T1000 (cell line): ENCODE measurements around the gene DHRS3.
"Not testable (repeated sequence)": the region's sequence is repeated elsewhere in the genome, so short reads cannot be mapped to it uniquely, and the experiment has no call there.

Experiments
- DNase-seq: peaks from one replicate; lab custom pipeline; 2025; ENCODE audit warnings: mixed read lengths; lab: John Stamatoyannopoulos, UW

DHRS3 gene

DNA sequence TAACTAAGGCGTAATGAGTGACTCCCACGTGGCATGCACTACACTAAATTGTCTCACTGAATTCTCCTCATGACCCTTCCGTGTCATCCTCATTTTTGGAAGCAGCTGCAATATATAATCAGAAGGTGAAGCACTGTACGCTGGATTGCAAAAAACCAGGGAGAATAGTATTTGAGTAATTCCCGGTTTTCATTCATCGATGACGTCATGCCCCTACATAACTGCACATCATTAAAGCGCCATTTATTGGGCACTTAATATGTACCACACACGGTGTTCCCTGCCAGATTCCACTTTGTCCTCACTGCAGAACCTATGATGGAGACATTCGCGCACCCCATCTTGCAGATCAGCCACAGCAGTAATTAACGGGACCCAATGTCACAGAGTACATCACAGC is 41.0 kb downstream of the DHRS3 start:
- no peak for DNase-seq

DNA sequence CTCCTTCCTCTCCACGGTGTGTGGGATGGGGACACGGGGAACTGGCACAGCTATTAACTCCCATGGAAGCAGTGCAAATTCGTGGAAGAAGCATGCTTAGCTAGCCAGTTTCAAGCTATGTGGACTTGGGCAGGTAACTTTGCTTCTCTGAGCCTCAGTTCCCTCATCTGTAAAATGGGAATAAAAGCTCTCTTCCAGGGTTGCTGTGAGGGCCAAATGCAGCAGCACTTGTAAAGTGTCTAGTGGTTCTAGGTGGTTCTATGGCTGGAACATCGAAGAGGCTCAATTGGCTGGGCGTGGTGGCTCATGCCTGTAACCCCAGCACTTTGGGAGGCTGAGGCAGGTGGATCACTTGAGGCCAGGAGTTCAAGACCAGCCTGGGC is 43.3 kb downstream of the DHRS3 start:
- no peak for DNase-seq

DNA sequence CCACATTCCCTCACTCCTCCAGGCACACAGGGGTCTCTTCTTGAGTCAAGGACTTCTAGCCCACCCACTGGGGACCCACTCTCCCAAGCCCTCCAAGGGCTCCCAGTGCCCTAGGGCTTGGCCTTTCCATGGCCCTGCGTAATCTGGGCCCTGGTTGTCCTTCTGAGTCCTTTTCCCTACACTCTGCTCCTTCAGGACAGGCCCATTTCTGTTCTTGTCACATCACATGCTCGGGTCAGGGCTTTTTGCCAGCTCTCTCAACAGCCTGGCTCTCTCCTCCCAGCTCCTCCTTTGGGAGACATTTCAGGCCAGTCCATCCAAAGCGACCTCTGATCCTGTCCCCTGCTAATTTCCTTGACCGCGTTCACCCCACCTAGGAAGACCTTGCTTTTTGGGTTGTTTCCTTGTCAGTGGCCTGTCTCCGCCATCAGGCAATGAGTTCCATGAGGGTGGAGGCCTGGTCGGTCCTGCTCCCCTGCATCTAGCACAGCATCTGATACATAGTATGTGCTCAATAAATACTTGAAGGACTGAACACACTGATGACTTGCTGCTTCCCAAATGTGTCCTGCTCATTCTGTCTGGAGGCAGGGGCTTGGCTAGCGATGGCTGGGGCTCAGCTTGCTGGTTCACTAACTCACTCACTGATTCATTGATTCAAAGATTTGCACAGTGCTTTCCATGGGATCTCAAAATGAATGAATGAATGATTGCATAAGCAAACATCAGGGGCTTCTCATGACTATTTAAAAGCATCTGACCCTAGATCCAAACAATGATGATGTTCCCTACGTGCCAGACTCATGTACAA is 44.8 kb downstream of the DHRS3 start:
- DNase-seq: no peak

DNA sequence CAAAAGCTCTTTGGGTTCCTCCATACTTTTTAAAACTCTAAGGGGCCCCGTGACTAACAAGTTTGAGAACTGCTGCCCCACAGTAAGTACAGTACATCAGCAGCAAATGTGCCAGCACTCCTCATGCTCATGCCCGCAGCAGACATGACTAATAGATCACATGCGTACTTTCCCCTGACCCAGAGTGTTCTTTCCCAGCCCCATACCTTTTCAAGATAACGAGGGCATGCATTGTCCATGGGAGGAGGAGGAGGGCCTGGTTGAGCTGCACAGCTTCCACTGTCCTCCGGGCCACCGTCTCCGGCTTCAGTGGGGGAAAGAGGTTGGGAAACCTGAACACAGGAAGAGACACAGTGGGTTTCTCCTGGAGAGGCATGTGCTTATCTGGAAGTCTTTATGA is 45.5 kb downstream of the DHRS3 start:
- DNase-seq: no peak

DNA sequence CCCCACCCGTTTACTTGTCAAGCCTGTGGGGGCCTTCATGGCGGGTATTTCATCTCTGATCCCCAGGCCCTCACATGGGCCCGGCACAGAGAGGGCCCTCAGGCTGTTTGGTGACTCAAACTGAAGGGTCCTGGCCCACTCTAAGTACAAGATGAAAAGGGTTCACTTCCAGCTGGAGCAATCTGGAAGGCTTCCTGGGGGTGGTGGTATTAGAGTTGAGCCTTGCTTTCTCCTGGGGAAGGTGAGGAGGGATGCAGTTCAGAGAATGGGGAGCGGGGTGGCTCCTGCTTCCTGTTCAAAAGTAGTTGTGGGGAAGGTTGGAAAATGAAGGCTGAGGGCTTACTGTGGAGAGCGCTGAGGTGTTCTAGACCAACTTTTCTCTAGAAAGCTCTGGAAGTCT is 47.7 kb downstream of the DHRS3 start:
- DNase-seq: no peak

DNA sequence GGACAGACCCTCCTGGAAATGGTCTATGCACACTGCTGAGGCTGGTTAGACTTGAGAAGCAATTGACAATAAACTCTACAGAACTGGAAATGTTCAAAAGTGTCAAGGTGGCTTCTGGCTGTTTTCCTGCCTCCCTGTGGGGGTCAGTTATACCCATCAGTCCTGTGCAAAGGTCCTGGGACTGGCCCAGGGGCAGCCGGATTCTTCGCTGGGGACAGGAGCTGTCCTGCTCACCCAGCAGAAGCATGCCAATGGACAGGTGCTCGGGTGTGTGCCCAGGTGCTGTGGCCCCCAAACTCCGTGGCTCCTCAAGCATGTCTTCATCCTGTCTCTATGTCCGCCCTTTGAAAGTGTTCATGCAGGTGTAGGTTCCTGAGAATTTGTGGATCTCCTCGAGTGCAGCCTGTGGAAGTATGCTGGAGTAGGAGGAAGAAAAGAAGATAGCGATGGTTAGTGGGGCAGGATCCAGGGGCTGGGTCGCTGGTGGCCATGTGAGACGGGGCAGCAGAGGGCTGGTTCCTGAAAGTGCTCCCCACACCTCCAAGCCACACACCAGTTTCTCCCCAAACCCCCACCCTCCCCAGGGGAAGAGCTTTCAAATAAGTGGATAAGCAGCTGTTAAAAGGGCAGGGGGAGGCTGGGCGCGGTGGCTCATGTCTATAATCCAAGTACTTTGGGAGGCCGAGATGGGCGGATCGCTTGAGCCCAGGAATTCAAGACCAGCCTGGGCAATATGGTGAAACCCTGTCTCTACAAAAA is 49.8 kb downstream of the DHRS3 start:
- no peak for DNase-seq

DNA sequence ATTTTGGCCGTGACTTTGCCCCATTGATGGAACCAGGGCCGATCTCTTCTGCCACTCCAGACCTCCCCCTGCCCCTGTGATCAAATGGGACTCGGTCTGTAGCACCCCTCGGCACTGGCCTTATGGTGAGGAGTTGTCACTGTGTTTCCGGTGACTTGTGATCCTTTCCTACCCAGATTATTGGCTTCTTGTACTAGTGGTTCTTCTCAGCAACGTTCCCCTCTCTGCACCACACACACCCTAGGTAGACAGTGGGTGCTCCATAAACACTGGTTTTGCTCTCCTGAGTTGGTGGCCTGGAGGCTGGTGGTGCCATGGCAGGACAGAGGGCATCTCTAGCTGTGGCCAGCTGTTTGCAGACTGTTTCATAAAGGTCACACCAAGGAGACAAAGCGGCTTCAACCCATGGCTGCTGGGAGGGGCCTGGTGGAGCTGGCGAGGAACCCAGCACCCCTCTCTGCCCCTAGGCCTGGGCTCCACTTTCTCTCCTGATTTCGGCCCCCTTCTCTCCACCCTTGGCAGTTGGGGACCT is 50.7 kb downstream of the DHRS3 start:
- DNase-seq: no peak

DNA sequence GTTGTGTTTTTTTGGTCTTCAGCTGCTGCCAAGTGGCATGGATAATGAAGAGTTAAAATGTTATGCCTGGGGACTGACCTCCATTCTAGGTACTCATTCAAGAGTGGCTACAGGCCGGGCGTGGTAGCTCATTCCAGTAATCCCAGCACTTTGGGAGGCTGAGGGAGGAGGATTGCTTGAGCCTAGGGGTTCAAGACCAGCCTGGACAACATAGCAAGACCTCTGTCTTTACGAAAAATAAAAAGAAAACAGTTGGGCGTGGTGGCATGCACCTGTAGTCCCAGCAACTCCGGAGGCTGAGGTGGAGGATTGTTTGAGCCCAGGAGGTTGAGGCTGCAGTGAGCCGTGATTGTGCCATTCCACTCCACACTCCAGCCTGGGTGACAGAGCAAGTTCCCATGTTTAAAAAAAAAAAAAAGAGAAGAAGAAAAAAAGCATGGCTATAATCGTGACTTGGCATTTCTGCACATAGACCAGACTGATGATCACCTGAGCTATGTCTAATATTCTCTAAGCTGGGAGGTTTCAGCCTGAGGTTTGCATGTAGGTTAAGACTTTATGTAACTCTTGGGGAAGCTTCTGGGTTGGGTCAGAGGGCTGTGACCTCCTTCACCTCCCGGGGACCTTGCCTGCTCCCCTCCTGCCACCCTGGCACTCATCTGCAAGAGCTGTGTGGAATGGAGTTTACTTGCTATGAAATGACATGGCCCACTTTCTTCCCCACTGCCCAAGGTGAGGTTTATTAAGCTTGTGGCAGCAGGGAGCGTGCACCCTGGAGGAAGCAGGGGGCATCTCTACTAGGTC is 51.3 kb downstream of the DHRS3 start:
- no peak for DNase-seq

DNA sequence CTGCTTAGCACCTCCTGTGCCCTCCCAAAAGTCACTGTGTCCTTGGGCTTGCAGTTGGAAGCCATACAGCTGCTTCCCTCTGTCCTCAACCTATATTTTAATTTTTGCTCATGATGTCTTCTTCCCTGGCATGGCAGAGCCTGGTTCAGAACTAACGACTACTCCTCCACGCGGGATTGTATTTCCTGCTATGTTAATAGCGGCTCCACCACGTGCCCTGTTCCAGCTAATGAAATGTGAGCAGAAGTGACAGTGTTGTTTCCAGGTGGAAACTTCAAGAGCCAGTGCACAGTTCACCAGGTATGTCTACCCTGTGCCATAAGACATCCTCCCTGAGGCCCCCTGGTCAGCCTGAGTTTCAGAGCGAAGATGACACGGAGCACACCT is 52.1 kb downstream of the DHRS3 start:
- DNase-seq: no peak

DNA sequence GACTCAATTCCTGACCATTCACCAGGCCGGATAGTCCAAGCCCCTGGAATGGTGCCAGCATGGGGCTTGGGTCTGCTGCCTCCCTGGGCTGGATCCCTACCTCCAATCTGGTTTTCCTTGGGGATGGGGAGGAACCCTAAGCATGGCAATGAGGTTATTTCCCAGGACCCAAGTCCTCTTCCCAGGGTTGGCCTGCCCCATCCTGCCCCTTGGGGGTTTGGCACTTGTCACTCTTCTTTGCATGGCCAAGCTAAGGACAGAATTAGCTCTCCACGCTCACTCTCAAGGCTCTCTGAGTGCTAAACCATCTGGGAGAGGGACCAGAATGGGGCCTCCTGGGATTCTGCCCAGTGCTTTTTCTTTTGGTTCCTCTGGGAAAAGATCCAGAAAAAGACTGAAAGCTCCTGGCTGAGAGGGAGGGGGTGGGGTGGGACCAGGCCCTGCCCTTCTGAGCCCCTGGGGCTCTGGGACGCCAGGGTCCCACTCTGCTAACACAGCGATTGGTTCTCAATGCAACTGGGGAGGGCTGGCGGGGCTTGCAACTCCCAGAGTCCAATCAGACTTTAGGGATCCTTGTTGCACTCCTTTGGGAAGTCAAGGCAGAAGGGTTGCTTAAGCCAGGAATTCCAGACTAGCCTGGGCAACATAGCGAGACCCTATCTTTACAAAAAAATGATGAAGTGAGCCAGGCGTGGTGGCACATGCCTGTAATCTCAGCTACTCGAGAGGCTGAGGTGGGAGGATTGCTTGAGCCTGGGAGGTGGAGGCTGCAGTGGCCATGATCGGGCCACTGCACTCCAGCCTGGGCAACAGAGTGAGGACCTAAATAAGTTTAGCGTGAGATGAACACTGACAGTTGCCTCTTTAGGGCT is 52.7 kb downstream of the DHRS3 start:
- no peak for DNase-seq

DNA sequence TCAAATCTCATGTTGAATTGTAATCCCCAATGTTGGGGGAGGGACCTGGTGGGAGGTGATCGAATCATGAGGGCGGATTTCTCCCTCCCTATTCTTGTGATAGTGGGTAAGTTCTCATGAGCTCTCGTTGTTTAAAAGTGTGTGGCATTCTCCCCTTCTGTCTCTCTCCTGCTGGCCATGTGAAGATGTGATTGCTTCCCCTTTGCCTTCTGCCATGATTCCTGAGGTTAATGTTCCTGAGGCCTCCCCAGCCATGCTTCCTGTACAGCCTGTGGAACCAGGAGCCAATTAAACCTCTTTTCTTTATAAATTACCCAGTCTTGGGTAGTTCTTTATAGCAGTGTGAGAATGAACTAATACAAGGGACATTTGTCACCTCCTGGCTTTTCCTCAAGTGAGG is 53.8 kb downstream of the DHRS3 start:
- not testable (repeated sequence) for DNase-seq

DNA sequence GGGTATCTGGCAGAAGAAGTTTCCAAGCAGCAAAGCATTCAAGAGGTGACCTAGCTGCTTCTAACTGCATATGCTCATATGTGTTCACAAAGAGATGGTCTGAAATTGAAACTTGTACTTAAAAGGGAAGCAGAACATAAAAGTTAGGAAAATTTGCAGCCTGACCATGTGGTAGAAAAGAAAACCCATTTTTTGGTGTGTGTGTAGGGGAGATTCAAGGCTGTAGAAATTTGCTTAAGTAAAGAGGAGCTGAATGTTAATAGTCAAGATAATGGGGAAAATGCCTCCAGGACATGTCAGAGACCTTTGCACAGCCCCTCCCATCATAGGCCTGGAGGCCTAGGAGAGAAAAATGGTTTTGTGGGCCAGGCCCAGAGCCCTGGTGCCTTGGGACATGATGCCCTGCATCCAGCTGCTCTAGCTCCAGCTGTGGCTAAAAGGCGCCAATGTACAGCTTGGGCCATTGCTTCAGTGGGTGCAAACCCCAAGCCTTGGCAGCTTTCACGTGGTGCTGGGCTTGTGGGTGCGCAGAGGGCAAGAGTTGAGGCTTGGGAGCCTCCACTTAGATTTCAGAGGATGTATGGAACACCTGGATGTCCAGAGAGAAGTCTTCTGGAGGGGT is 54.9 kb downstream of the DHRS3 start:
- DNase-seq: no peak

DNA sequence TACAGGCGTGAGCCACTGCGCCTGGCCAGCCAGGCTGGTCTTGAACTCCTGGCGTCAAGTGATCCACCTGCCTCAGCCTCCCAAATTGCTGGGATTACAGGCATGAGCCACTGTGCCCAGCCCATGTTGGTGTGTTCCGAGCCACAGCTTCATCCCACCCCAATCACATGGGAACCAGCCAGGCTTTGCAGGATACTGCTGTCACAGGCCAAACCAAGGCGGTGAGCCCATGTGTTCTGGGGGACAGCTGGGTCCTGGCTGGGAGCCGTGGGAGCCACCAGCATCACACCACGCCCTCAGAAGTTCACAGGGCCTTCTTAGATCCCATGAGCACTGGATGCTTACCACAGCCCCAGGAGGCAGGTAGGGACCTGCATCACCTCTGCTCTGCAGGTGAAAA is 56.9 kb downstream of the DHRS3 start:
- no peak for DNase-seq

DNA sequence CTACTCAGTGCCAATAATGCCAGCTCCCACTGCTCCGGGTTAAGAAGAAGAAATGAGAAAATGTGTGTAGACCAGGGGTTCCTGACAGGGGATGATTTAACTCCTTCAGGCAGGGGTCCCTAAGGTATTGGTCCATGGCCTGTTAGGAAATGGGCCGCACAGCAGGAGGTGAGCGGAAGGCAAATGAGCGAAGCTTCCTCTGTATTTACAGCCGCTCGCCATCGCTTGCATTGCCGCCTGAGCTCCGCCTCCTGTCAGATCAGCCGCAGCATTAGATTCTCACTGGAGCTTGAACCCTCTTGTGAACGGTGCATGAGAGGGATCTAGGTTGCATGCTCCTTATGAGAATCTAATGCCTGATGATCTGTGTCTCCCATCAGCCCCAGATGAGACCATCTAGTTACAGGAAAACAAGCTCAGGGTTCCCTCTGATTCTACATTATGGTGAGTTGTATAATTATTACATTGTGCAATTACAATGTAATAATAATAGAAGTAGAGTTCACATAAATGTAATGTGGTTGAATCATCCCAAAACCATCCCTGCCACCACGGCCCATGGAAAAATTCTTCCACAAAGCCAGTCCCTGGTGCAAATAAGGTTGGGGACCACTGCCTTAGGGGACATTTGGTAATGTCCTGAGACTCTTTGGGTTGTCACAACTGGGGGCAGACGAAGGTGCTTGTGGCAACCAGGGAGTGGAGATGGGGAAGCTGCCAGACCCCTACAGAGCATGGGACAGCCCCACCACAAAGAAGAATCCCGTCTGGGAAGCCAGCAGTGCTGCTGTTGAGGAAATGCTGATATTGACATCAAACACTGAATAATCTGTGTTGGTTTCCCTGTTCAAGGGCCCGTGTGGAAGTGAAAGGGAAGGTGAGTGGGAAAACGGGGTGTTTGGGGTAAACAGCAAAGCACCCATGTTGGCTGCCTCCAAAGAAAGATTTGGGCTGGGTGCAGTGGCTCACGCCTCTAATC is 60.8 kb downstream of the DHRS3 start:
- DNase-seq: no peak

DNA sequence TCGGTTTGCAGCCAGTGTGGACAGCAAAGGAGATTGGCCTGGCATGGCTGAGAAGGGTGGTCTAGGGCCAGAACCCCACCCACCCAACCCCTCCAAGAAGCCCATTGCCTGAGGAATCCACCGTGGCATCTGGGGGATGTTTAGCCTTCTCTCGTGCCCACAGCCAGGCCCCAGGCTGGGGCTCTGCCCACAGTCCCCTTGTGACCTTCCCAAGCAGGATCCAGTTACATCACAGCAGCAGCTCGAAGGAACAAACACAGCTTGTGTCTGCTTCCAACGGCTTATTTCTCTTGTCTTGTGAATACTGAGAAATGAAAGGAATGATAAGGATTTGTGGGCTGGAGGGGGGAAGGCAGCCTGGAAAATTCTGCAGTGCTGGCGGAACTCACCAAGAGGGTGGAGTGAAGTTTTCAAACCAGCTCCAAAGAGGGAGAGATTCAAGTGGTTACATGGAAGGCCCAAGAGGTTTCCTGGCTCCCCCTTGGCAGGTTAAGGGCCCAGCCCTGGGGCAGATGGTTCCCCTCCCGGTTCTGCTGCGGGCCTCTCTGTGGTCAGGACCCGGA is 61.6 kb downstream of the DHRS3 start:
- DNase-seq: peak; percentile 29

DNA sequence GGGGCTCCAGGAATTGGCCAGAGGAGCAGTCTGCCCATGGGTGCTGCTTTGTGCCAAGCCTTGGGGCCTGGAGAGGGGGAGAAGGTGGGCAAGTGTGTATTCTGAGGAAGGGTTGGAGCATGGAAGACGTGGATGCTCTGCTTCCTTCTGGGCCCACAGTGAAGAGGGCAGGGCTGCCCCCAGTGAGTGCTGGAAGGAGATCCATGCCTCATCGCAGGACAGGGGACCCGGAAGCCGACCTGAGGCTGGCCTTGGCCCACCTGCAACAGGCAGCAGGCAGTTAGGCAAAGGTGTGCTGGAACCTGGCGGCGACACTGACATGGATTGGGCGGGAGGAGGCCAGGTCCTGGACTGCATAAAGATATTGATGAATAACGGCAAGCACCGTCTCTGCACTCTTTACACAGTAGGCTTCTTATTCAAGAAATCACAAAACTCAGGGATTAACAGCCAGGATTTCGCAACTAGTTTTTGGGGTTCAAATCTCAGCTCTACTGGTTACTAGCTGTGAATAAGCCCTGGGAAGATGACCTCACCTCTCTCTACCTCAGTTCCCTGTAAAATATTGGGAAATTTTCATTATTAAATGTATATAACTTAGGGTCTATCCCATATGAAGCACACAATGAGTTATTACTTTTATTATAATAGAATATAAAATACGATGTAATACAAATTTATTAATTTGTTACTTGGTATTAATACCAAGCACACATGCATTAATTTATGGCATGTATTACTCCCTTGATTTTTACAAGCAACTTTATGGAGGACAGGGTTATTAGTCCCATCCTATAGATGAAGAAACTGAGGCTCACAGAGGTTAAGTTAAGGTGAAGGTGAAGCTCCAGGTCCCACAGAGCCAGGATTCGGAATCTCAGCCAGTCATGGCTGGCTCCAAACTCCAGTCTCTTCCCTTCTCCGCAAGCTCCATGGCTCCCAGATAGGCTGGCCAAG is 62.3 kb downstream of the DHRS3 start:
- no peak for DNase-seq

DNA sequence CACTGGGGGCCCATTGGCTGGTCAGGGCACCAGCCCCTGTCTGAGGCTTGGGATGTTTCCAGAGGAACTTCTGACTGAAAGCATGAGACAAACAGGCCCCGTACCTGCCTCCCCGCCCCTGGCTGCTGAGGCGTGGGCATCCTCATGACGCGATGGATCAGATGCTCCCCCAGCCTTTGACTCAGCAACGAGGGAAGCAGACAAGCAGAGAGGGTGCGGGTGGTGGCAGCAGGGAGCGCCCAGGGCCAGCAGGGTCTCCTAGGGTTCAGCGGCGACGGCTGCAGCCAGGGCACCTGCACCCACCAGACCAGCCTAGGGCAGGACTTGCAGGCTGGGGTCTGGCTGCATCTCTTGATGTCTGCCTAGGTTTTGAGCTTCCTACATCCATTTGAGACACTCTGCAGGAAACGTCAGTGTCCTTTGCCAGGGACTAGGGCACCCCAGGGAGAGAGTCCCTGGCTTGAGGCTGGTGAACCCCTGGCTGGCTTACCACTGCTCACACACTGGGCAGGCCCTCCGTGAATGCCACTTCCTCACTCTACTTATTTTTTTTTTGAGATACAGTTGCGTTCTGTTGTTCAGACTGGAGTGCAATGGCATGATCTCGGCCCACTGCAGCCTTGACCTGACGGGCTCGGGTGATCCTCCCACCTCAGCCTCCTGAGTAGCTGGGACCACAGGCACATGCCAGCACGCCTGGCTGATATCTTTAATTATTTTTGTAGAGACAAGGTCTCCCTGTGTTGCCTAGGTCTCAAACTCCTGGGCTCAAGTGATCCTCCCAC is 63.3 kb downstream of the DHRS3 start:
- DNase-seq: no peak
